ENCODE measurements around the gene SLC22A23. TPM values are rescaled to one million over a fixed set of nuclear protein-coding genes. Genes with fewer than 3 reads are reported as not detected.

Gene SLC22A23
- total and polyA plus RNA-seq, 2 donors (not counting 1 experiment from before 2014, with no cell fraction given), result 0.18 to 1.4 TPM

- peaks cover 0 to 6% (median 1%) of the 10 kb centered on the region in 4 experiments for H3K27me3 ChIP-seq (replicated peaks in 1 of 4; ENCODE audit: control extremely low read depth in 1 of 4, control insufficient read depth in 3 of 4, insufficient read depth in 4 of 4, low read length in 3 of 4)
- WGBS (ENCODE audit: insufficient coverage), result no CpG with 5 or more reads among the region's 3 CpGs
- TF ChIP-seq CTCF (IDR thresholded peaks at IDR 0.05), result no peak
- no peak for TF ChIP-seq EZH2 (IDR thresholded peaks at IDR 0.05; ENCODE audit: borderline replicate concordance, insufficient read depth, low read depth, low read length, poor library complexity, severe bottlenecking)
- H3K9ac ChIP-seq (ENCODE audit: low read length), result no peak overlapping the region
- H3K9me3 Mint-ChIP-seq (ENCODE audit: insufficient read depth), result no peaks in the 10 kb centered on the region
- intact Hi-C loops (cut with micrococcal nuclease), result no loop called here
- DNase-seq, result no peak
- no peak overlapping the region for H3K4me3 ChIP-seq (ENCODE audit: control extremely low read depth in 1 of 5, extremely low read depth in 1 of 5, insufficient read depth in 1 of 5, low read depth in 2 of 5, low read length in 4 of 5)
- H3K4me2 ChIP-seq (replicated peaks; ENCODE audit: low read depth, low read length, poor library complexity, severe bottlenecking), result no peak overlapping the region
- H3K27ac ChIP-seq (ENCODE audit: low read length in 2 of 2), result no peak overlapping the region
- H4K20me1 ChIP-seq (ENCODE audit: control insufficient read depth, insufficient read depth, low read length, poor library complexity, severe bottlenecking), result no peaks in the 10 kb centered on the region
- no peaks in the 10 kb centered on the region for H3K9me3 ChIP-seq (ENCODE audit: control extremely low read depth in 1 of 3, control insufficient read depth in 2 of 3, insufficient read depth in 1 of 3, low read length in 2 of 3)
- POLR2A ChIA-PET, result no interaction called here
- H3K36me3 ChIP-seq (replicated peaks in 1 of 2; ENCODE audit: control extremely low read depth in 1 of 2, control insufficient read depth in 1 of 2, extremely low read depth in 1 of 2, insufficient read depth in 2 of 2, low read length in 1 of 2), result no peaks in the 10 kb centered on the region
- no peak overlapping the region for H3K27ac Mint-ChIP-seq
- H2AFZ ChIP-seq (ENCODE audit: insufficient read depth, low read depth, low read length, poor library complexity, severe bottlenecking), result no peak overlapping the region
- CTCF ChIA-PET, result interaction anchor here (0.8 to 1.1 kb wide), 2 partner anchors 139 to 196 kb away, joined by 3 to 4 read pairs; no protein-coding TSS in a partner anchor
- H3K27me3 Mint-ChIP-seq, result peaks cover 42% of the 10 kb centered on the region
- no peaks in the 10 kb centered on the region for H3K79me2 ChIP-seq (ENCODE audit: control insufficient read depth, insufficient read depth, low read length)
- H3K4me1 ChIP-seq (ENCODE audit: control insufficient read depth in 2 of 2, insufficient read depth in 2 of 2, low read length in 2 of 2), result peaks cover 3 to 4% of the 10 kb centered on the region in 2 donors
- H3K4me3 Mint-ChIP-seq, result no peak overlapping the region
- no peak for ATAC-seq (ENCODE audit: low read depth)
- peaks cover 6% of the 10 kb centered on the region for H3K4me1 Mint-ChIP-seq
Measured at GRCh38 chr6:3323148-3323547, 133.7 kb downstream of the SLC22A23 start.

GRCh38 chr6:3322366-3322890, 134.4 kb downstream of the SLC22A23 start:
- Mint-ChIP-seq H3K27me3 (peaks cover 46% of the 10 kb centered on the region), H3K4me1 (peaks cover 9% of the 10 kb centered on the region), H3K27ac (no peak overlapping the region), H3K9me3 (ENCODE audit: insufficient read depth) (no peaks in the 10 kb centered on the region), H3K4me3 (no peak overlapping the region)
- DNase-seq (no peak), ATAC-seq (ENCODE audit: low read depth) (no peak)
- H3K4me1 ChIP-seq (ENCODE audit: control insufficient read depth in 2 of 2, insufficient read depth in 2 of 2, low read length in 2 of 2), result peaks cover 4 to 7% of the 10 kb centered on the region in 2 donors
- ChIA-PET CTCF (no interaction called here), POLR2A (no interaction called here)
- H3K27me3 ChIP-seq (replicated peaks in 1 of 4; ENCODE audit: control extremely low read depth in 1 of 4, control insufficient read depth in 3 of 4, insufficient read depth in 4 of 4, low read length in 3 of 4), result peaks cover 0 to 6% (median 1%) of the 10 kb centered on the region in 4 experiments
- no peak overlapping the region for H3K4me3 ChIP-seq (ENCODE audit: control extremely low read depth in 1 of 5, extremely low read depth in 1 of 5, insufficient read depth in 1 of 5, low read depth in 2 of 5, low read length in 4 of 5)
- no peak overlapping the region for H3K4me2 ChIP-seq (replicated peaks; ENCODE audit: low read depth, low read length, poor library complexity, severe bottlenecking)
- H3K27ac ChIP-seq (ENCODE audit: low read length in 2 of 2), result no peak overlapping the region
- H3K9ac ChIP-seq (ENCODE audit: low read length), result no peak overlapping the region
- TF ChIP-seq CTCF (IDR thresholded peaks at IDR 0.05), result no peak
- TF ChIP-seq EZH2 (IDR thresholded peaks at IDR 0.05; ENCODE audit: borderline replicate concordance, insufficient read depth, low read depth, low read length, poor library complexity, severe bottlenecking), result no peak
- WGBS (ENCODE audit: insufficient coverage), result 91% methylated on average over 12 of the region's 14 CpGs
- H3K36me3 ChIP-seq (replicated peaks in 1 of 2; ENCODE audit: control extremely low read depth in 1 of 2, control insufficient read depth in 1 of 2, extremely low read depth in 1 of 2, insufficient read depth in 2 of 2, low read length in 1 of 2), result no peaks in the 10 kb centered on the region
- H3K9me3 ChIP-seq (ENCODE audit: control extremely low read depth in 1 of 3, control insufficient read depth in 2 of 3, insufficient read depth in 1 of 3, low read length in 2 of 3), result peaks cover 0 to 2% (median 0%) of the 10 kb centered on the region in 3 donors
- no peaks in the 10 kb centered on the region for H3K79me2 ChIP-seq (ENCODE audit: control insufficient read depth, insufficient read depth, low read length)
- H2AFZ ChIP-seq (ENCODE audit: insufficient read depth, low read depth, low read length, poor library complexity, severe bottlenecking), result no peak overlapping the region
- no peaks in the 10 kb centered on the region for H4K20me1 ChIP-seq (ENCODE audit: control insufficient read depth, insufficient read depth, low read length, poor library complexity, severe bottlenecking)
- intact Hi-C loops (cut with micrococcal nuclease), result no loop called here
